ENCODE results near the gene SUPT4H1.

Gene SUPT4H1

GRCh38 chr17:58382872-58383242, 30.9 kb upstream of the SUPT4H1 start:
- no peak for DNase-seq (ENCODE audit: low read depth)
- H3K4me3 ChIP-seq (ENCODE audit: low read depth, low read length) = no peak overlapping the region
- no peak for TF ChIP-seq MAX (IDR thresholded peaks at IDR 0.05; ENCODE audit: low read depth, low read length)
- TF ChIP-seq POLR2A (IDR thresholded peaks at IDR 0.05; ENCODE audit: extremely low read depth, insufficient read length) = no peak
- no peak for TF ChIP-seq MYC (IDR thresholded peaks at IDR 0.05; ENCODE audit: low read depth, low read length)
- no peak for TF ChIP-seq CTCF (IDR thresholded peaks at IDR 0.05; ENCODE audit: low read depth, low read length)

GRCh38 chr17:58382108-58382871, 30.3 kb upstream of the SUPT4H1 start:
- TF ChIP-seq MYC (IDR thresholded peaks at IDR 0.05; ENCODE audit: low read depth, low read length) (no peak), CTCF (IDR thresholded peaks at IDR 0.05; ENCODE audit: low read depth, low read length) (no peak), MAX (IDR thresholded peaks at IDR 0.05; ENCODE audit: low read depth, low read length) (no peak), POLR2A (IDR thresholded peaks at IDR 0.05; ENCODE audit: extremely low read depth, insufficient read length) (no peak)
- H3K4me3 ChIP-seq (ENCODE audit: low read depth, low read length) = no peak overlapping the region
- DNase-seq (ENCODE audit: low read depth) = no peak

GRCh38 chr17:58381124-58382035, 29.4 kb upstream of the SUPT4H1 start:
- H3K4me3 ChIP-seq (ENCODE audit: low read depth, low read length) = no peak overlapping the region
- TF ChIP-seq MYC (IDR thresholded peaks at IDR 0.05; ENCODE audit: low read depth, low read length) = no peak
- no peak for TF ChIP-seq POLR2A (IDR thresholded peaks at IDR 0.05; ENCODE audit: extremely low read depth, insufficient read length)
- no peak for TF ChIP-seq CTCF (IDR thresholded peaks at IDR 0.05; ENCODE audit: low read depth, low read length)
- TF ChIP-seq MAX (IDR thresholded peaks at IDR 0.05; ENCODE audit: low read depth, low read length) = no peak
- DNase-seq (ENCODE audit: low read depth) = no peak

- no peak overlapping the region for H3K4me3 ChIP-seq (ENCODE audit: low read depth, low read length)
- TF ChIP-seq POLR2A (IDR thresholded peaks at IDR 0.05; ENCODE audit: extremely low read depth, insufficient read length) = no peak
- no peak for TF ChIP-seq MAX (IDR thresholded peaks at IDR 0.05; ENCODE audit: low read depth, low read length)
- TF ChIP-seq MYC (IDR thresholded peaks at IDR 0.05; ENCODE audit: low read depth, low read length) = no peak
- no peak for TF ChIP-seq CTCF (IDR thresholded peaks at IDR 0.05; ENCODE audit: low read depth, low read length)
- no peak for DNase-seq (ENCODE audit: low read depth)
Measured at GRCh38 chr17:58380207-58381123, 28.5 kb upstream of the SUPT4H1 start.

GRCh38 chr17:58379511-58379824, 27.5 kb upstream of the SUPT4H1 start:
- TF ChIP-seq MYC (IDR thresholded peaks at IDR 0.05; ENCODE audit: low read depth, low read length) (no peak), POLR2A (IDR thresholded peaks at IDR 0.05; ENCODE audit: extremely low read depth, insufficient read length) (no peak), CTCF (IDR thresholded peaks at IDR 0.05; ENCODE audit: low read depth, low read length) (no peak), MAX (IDR thresholded peaks at IDR 0.05; ENCODE audit: low read depth, low read length) (no peak)
- no peak for DNase-seq (ENCODE audit: low read depth)
- no peak overlapping the region for H3K4me3 ChIP-seq (ENCODE audit: low read depth, low read length)
